IPS-18c (cell line): ENCODE measurements around the gene CIB4.

Experiments
- H3K4me3 ChIP-seq: 2 replicates; pipeline ENCODE4 v1.7.0; 2013; ENCODE audit warnings: low read depth, mild to moderate bottlenecking, low read length, moderate library complexity; ENCODE audit not compliant: insufficient read depth
- H3K9me3 ChIP-seq: one replicate; pipeline ENCODE4 v1.6.1; 2013; ENCODE audit warnings: mild to moderate bottlenecking, low read length, moderate library complexity; ENCODE audit not compliant: control insufficient read depth, insufficient read depth

Gene CIB4

DNA sequence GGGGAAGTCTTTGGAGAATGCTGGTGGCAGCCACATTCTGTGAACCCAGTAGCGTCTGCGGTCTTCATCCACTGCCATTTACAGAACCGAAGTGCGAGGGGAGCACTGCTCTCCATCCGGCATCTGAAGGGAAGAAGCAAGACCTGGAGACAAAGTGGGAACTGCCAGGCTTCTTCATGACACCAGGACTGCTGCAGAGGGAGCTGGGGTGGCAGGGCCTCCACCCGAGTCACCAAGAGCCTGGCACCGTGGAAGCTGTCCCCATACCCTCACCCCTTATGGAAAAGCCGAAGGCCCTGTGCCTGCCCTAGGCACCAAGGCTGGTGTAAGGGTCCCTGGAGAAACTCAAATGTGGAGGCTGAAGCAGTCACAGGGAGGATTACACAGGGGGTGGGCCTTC lies 79.8 kb downstream of the CIB4 start:
- Histone ChIP-seq H3K4me3 (no peak overlapping the region), H3K9me3 (no peaks in the 10 kb centered on the region)

DNA sequence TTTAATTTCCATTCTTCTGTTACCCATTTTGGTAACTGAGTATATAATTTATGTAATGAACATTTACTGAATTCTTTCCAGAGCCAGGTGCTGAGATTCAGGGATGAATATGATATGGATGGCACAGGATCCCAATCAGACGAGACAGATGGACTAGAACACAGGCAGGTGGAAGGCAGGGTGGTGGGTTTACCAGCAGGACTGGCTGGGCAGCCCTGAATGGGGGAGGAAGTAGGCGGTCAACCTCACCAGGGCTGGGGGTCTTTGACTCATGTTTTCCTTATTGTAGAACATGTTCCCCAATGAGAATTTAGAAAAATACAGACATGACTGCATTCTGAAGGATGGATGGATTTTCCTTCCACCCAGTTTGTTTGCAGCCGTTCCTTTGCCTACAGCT lies 80.3 kb downstream of the CIB4 start:
- Histone ChIP-seq H3K4me3 (no peak overlapping the region), H3K9me3 (no peaks in the 10 kb centered on the region)

DNA sequence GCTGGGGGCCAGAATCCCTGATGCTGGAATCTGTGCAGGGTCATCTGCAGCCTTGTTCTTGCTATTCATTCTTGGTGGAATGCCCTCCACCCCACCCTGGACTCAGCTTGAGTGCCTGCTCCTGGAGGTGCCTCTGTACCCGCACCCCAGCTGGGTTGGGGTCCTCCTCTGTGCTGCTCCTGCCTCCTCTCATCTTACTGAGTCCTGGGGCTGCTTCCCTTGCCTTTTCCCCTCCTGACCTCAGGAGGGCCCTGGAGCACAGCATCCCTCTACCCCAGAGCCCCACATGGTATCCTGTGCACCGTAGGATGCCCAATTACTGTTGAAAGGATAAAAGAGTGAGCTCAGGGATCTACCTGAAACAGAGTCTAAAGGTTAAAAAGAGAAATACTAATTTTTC lies 81.6 kb downstream of the CIB4 start:
- H3K4me3 ChIP-seq = no peak overlapping the region
- no peaks in the 10 kb centered on the region for H3K9me3 ChIP-seq

DNA sequence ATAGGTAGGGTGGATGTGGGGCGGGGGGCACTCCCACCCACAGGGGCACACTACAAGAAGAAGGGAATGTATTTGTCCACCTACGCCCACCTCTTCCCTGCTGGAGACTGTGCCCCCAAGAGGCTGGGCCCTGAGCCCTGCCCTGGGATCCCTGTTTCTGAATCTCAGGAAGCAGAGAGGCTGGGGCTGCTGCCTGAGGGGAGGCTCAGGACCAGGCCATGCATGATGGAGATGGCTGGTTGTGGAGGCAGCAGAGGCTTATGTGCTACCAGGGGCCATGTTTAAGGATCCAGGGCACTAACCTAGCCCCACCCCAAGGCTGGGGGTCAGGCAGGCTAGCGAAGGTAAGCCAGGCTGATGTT lies 82.1 kb downstream of the CIB4 start:
- no peaks in the 10 kb centered on the region for H3K9me3 ChIP-seq
- H3K4me3 ChIP-seq = no peak overlapping the region

DNA sequence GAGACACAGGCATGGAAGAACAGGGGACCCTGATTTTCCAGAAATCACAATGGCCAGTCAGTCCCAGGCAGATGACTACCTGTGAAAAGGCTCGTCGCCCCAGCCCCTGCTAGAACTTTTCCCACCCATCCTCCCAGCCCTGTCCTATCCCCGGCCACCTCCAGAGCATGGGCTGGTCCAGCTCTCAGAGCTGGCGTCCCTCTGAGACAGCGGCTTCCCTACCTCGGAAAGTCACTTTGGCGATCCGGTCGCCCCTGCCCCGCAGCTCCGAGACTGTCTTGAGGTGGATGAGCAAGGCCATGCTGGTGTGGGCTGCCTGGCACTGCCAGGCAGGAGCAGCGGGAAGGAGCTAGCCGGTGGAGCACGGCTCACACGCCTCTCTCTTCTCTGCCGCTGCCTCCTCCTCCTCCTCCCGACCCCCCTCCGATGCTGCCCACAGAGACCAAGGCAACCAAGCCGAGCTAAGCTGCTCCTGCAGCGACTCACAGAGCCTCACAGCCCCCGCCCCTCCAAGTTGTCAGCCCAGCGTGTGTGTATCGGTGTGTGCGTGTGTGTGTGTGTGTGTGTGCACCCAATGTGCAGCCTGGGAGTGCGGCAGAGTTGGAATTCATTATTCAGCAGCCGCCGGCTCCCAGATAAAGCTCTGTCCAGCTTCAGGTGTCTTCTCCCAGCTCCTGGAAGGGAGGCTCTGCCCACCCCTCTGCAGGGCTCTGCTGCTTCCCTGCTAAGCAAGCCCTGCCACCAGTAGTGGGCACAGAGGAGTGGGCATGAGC lies 82.7 kb downstream of the CIB4 start:
- no peak overlapping the region for H3K4me3 ChIP-seq
- H3K9me3 ChIP-seq = no peaks in the 10 kb centered on the region

DNA sequence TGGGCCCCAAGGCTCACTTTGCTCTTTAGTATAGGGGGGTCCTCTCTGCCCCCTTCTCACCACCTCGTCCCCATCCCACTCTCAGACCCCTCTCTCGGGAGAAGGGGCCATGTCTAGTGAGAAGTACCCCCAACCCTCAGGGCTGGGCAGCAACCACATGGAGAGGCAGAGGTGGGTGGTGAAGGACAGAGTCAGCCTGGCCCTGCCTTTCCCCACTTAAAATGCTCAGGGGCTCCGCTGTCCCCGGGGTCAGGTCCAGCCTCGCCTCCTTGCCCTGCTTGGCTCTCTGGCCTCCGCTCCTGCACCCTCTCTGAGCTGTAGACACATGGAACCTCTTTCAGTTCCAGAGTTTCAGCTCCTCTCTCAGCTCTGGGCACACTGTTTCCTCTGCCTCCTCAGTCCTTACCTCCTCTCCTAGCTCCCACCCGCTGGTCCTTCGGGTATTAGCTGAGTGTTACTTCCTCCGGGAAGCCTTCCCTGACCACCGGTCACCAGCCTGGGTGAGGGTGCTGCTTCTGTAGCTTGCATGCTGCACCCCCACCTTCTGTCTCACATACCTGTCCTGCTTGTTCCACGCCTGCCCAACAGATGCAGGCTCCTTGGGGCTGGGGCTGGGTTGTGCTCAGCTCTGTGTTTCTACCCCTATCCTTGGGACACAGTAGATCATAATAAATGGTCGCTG lies 83.8 kb downstream of the CIB4 start:
- Histone ChIP-seq H3K9me3 (no peaks in the 10 kb centered on the region), H3K4me3 (no peak overlapping the region)

DNA sequence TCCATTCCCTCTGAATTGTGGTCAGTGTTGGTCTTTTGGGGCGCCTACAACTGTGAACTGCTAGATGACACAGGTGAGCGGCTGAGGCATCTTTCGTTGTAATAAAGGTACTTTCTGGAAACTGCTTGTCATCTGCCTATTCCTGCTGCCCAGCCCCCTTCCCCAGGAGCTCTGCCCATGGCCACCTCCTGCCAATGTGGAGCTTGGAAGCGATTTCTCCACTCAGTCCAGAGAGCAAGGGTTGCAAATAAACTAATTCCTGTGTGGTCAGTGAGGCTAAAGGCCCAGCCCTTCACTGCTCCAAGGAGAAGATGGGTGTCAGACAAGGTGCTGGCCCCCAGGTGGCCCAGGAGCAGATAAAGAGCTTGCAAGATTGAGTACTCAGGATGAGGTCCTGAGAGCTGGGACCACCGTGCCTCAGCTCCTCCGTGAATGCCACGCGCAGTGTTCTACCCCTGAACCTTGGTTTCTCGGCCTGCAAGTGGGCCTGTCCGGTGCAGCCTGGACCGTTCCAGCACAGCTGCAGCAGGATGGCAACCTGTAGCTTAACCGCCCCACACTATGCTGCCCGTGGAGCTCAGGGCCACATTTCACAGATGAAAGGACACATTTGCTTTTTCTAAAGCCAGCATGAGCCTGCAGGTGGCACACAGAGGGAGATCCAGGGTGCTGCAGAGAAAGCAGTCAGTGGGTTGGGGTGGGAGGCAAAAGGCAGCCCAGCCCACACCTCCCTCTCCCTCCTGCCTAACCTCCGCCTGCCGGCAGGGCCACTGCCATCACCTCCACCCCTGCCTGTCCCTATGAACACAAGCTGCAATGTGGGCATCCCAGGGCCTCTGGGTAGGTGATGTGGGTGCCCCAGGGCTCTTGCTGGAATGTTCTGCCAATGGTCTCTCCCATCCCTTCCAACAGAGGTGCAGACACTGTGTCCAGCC lies 84.6 kb downstream of the CIB4 start:
- Histone ChIP-seq H3K4me3 (no peak overlapping the region), H3K9me3 (no peaks in the 10 kb centered on the region)

DNA sequence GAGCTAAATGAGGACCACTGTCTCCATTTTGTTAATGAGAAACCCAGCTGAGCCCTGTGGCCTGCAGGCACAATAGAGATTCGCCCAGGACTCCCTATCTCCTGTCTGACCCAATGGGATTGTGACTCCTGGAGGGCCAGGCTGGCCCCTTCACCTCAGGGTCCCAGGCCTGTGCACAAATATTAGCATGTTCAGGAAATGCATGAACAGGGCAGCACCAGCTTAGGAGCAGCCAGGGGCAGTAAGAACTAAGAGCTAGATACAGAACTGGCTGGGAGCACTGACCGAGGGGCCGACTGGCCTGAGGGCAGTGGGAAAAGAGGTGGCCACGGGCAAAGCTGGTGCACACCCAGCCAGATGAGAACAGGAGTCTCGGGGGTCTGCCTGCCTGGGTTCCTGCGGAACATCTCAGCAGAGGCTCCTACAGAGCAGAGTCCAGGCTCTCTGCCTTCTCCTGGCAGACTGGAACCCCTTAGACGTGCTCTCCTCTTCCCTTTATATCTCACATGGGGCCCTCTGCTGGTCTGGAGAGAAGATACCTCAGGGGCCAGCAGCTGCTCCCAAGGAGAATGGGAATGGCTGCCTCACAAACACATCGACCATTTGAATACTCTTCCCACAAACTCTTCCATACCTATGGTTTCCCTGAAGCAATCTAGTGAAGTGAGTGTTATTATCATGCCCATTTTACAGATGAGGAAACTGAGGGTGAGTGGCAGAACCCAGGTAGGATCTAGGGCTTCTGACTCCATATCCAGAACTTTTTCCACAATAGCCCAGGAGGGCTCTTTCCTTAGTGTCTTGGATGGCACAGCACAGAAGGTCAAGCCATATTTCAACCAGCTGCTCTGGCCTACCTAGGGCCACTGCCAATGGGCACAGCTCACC lies 85.7 kb downstream of the CIB4 start:
- H3K9me3 ChIP-seq = no peaks in the 10 kb centered on the region
- no peak overlapping the region for H3K4me3 ChIP-seq

DNA sequence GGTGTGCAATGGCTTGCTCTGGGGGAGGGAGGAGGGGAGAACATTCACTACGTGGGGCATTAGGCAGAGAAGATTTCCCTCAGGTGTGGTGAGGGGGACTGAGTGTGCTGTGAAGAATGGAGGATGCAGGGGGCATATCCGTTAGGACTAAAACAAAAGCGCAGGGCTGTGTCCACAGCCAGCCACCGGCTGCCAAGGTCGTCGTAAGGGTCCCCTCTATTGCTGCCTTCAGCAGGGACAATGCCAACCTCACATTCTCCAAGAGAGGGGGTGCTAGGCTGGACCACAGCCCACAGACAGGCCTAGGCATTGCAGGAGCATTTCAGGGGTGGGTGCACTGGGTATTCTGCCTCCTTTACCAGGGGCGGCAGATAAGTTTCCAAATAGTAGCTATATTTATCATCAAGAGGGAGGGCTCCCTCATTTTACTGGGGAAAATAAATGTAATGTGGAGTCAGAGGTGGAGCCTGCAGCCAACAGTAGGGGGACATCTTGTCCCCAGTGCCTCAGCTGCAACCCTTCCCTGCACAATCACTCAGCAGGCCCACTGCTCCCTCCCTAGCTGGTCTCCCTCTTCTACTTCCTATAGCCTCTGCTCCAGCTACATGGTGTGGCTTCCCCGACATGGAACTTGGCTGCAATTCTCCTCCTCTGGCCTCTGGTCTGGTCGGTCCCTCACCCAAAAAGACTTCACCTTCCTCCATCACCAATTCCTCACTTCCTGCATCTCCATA lies 88.4 kb downstream of the CIB4 start:
- Histone ChIP-seq H3K4me3 (no peak overlapping the region), H3K9me3 (no peaks in the 10 kb centered on the region)

DNA sequence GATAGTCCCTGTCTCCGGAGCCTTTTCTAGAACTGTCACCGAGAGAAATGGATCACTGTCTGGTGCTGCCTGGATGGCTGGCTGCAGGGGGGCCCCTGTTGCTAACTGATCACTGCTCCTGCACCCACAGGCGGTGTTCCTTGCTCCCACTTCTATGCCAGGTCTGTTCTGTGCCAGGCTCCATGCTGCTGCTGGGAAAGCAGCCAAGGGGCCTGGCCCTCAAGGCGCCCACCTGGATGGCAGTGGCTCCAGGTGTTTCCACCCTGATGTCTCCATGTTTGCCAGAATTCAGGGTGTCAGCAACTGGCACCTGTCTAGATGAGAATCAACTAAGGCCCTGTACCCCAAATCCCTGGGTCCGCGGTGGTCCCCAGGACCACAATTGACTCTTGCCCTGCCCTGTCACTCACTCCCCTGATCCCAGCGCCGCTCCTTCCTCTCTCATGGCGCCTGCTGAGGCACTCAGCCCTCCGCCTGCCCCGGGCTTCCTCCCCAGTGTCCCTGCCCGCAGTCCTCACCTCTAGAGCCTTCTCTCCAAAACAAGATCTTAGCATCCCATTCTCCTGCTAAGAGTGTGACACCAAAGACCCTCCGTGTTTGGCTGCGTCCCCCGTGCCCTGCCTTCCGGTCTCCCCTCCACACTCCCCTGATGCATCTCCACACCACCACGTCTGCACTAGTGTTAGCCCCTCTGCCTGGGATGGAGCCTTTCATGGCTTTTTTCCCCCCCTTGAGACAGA lies 90.7 kb downstream of the CIB4 start:
- H3K9me3 ChIP-seq = no peaks in the 10 kb centered on the region
- no peak overlapping the region for H3K4me3 ChIP-seq

DNA sequence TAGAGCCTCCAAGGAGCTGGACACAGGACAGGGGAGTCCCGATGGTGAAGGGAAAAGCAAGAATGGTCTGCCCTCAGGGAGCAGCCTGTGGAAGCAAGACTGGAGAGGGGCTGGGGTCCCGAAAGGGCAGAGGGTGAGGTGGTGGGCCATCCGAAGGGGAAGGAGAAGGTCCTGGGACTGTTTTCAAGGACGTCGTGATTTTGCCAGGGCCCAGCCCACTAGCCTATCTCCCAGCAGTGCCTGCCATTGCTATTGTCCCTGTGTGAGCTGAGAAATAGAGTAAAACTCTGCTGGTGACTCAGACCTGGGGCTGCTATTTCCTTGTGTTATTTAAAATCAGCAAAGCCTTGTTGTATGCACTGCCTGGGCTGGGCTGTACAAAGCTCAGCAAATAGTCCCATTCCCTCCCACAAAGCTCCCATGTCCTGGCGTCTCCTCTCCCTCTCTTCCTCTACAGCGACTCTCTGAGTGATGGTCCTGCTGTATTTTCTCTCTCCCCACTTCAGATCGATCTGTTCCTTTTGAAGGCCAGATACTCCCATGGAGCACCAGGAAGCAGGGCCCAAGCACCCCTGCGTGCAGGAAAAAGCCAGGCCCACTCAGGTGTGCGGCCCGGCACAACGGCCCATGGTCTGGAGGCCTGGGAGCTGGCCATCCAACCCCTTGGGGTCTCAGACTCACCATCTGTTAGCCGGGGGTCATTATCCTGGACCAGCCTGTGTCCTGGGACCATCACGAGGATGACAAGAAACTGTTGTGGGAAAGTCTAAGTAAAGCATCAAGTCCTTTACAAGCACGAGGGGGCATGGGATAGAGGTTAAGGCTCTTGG lies 98.3 kb downstream of the CIB4 start:
- H3K4me3 ChIP-seq = no peak overlapping the region; the same call in 1 of the 2 replicates
- no peaks in the 10 kb centered on the region for H3K9me3 ChIP-seq

DNA sequence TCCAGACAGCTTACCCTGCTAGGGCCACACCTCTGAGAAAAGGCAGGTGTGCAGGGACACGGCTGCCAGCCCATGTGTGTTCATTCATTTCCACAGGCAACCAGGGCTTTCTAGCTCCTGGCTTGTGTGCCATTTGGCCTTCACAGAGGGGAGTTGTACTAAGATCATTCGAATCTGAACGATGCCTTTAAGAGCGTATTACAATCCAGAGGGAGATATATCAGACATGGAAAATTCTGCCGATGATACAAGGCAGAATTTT lies 99.0 kb downstream of the CIB4 start:
- no peak overlapping the region for H3K4me3 ChIP-seq
- no peaks in the 10 kb centered on the region for H3K9me3 ChIP-seq

DNA sequence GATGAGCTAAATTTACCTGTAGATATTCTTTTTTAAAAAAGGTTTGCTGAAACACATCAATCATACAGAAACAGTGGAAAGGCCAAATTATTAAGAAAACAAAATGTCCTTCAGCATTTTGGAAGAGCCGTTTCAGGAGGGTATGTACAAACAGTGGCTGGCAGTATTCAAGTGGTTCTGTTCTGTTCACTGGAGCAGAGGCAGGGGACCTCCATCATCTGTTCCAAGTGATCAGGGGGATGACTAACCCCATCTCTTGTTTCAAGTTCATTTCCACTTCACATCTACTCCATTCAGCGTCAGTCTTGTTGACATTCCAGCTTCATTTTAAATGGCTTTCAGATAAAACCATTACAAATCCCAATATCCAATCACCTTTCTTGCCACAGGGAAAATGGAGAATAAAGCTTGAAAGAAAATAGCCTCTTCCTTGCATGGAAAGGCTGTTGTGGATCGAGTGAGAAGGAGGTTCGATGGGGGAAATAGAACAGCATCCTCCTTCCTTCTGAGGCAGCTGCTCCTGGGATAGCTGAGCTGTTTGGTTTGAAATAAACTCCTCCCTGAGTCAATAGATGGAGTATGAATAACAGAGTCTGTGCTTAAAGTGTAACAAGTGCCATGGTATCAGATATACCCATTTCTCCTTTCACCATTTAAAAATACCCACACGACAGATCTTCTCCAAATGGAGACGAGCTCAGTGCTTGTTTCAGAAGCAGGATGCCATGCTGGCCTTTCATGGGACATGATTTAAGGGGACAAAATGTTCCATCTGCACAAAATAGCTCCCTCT lies 99.6 kb downstream of the CIB4 start:
- Histone ChIP-seq H3K9me3 (no peaks in the 10 kb centered on the region), H3K4me3 (no peak overlapping the region)

DNA sequence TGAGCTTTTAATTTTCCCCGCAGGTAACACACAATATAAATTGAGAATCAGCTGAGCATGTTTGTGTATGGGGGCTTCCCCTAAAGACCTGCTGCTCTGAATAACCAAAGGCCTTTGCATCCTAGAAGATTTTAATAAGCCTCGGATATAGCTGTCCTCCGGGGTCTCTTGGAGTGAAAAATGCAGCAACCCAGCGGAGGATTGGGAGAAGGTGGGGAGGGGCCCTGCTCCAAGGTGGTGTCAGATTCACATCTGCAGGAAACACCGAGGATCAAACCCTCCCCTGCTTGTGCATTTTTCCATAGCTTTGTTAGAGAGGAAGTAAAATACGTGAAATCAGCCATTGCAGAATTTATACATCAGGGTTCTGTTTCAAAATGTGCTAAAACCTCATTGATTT lies 100.2 kb downstream of the CIB4 start:
- H3K4me3 ChIP-seq = peak overlapping the region; percentile 15; the same call in 1 of the 2 replicates

DNA sequence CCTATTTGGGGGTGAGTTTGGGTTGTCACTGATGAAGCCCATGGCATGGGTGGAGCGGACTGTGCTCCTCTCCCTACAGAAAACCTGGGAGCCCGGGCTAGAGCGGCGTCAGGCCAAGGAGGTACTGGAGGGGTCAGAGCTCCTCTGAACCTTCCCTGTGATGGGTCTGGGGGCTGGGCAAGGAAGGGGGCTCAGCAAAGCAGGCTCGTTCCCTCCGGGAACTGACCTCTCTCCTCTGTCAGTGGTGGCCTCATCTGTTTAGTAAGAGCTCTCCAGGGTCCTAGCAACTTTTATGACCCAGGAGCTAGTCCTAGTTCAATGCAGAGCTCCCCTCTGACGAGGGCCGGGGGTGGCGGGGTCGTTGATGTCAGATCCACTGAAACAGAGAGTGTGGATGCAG lies 100.9 kb downstream of the CIB4 start:
- no peak overlapping the region for H3K4me3 ChIP-seq

More for the DNA sequence above, 100.2 kb downstream of the CIB4 start:
- H3K9me3 ChIP-seq = no peaks in the 10 kb centered on the region

More for the DNA sequence above, 100.9 kb downstream of the CIB4 start:
- no peaks in the 10 kb centered on the region for H3K9me3 ChIP-seq
